HEK293T (cell line): ENCODE measurements around the gene CLN6.

ENCODE experiments used
- ARNT ChIP-seq: fragments of 450-650 bp; IDR thresholded peaks from 2 replicates; pipeline ENCODE4 v1.6.1; 2017; ENCODE audit warnings: mild to moderate bottlenecking
- BHLHE40 ChIP-seq: fragments of 450-650 bp; IDR thresholded peaks from 2 replicates; pipeline ENCODE4 v1.6.1; 2016; ENCODE audit warnings: mild to moderate bottlenecking, moderate library complexity, borderline replicate concordance
- ELF4 ChIP-seq: fragments of 450-650 bp; IDR thresholded peaks from 2 replicates; pipeline ENCODE4 v1.6.1; 2017; ENCODE audit warnings: antibody characterized with exemption
- FOXA1 ChIP-seq: fragments of 450-650 bp; IDR thresholded peaks from 2 replicates; pipeline ENCODE4 v1.6.1; 2016; ENCODE audit warnings: mild to moderate bottlenecking
- FOXK2 ChIP-seq: fragments of 450-650 bp; IDR thresholded peaks from 2 replicates; pipeline ENCODE4 v1.6.1; 2016; ENCODE audit warnings: mild to moderate bottlenecking
- FOXM1 ChIP-seq: fragments of 450-650 bp; IDR thresholded peaks from 2 replicates; pipeline ENCODE4 v1.6.1; 2017; ENCODE audit warnings: mild to moderate bottlenecking, borderline replicate concordance
- HDGF ChIP-seq: fragments of 450-650 bp; IDR thresholded peaks from 2 replicates; pipeline ENCODE4 v1.6.1; 2017; ENCODE audit warnings: antibody characterized with exemption, borderline replicate concordance
- L3MBTL2 ChIP-seq: fragments of 450-650 bp; conservative IDR thresholded peaks from 2 replicates; pipeline ENCODE4 v1.6.1; 2016; ENCODE audit warnings: mild to moderate bottlenecking
- LEF1 ChIP-seq: fragments of 450-650 bp; IDR thresholded peaks from 2 replicates; pipeline ENCODE4 v1.6.1; 2017; ENCODE audit warnings: mild to moderate bottlenecking, borderline replicate concordance
- NFRKB ChIP-seq: fragments of 450-650 bp; IDR thresholded peaks from 2 replicates; pipeline ENCODE4 v1.6.1; 2016; ENCODE audit warnings: mild to moderate bottlenecking, moderate library complexity
- SP1 ChIP-seq: fragments of 450-650 bp; IDR thresholded peaks from 2 replicates; pipeline ENCODE4 v1.6.1; 2017
- SUZ12 ChIP-seq: fragments of 450-650 bp; IDR thresholded peaks from 2 replicates; pipeline ENCODE4 v1.6.1; 2016; ENCODE audit warnings: mild to moderate bottlenecking
- TARDBP ChIP-seq: fragments of 450-650 bp; IDR thresholded peaks from 2 replicates; pipeline ENCODE4 v1.6.1; 2016
- ZNF384 ChIP-seq: fragments of 450-650 bp; IDR thresholded peaks from 2 replicates; pipeline ENCODE4 v1.6.1; 2016

DNA sequence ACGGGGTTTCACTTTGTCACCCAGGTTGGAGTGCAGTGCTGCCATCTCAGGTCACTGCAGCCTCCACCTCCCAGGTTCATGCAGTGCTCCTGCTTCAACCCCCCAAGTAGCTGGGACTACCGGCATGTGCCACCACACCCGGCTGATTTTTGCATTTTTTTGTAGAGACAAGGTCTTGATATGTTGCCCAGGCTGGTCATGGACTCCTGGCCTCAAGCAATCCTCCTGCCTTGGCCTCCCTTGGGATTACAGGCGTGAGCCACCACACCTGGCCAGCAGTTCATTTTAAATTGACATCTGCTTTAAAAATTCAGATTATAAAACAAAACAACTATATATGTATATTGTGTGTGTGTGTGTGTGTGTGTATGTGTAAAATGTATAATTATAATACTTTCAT is 62.7 kb downstream of the CLN6 start:
- TF ChIP-seq L3MBTL2 (no peak), HDGF (no peak), TARDBP (no peak), SUZ12 (no peak), ZNF384 (no peak), FOXA1 (no peak), BHLHE40 (no peak), SP1 (no peak), LEF1 (no peak), ELF4 (no peak), NFRKB (no peak), FOXM1 (no peak), FOXK2 (no peak), ARNT (no peak)
